Measurements from ENCODE around the gene FBXL16.
A peak's percentile ranks its signal among the peaks of the same experiment; 100 is the strongest.

FBXL16 gene

DNA sequence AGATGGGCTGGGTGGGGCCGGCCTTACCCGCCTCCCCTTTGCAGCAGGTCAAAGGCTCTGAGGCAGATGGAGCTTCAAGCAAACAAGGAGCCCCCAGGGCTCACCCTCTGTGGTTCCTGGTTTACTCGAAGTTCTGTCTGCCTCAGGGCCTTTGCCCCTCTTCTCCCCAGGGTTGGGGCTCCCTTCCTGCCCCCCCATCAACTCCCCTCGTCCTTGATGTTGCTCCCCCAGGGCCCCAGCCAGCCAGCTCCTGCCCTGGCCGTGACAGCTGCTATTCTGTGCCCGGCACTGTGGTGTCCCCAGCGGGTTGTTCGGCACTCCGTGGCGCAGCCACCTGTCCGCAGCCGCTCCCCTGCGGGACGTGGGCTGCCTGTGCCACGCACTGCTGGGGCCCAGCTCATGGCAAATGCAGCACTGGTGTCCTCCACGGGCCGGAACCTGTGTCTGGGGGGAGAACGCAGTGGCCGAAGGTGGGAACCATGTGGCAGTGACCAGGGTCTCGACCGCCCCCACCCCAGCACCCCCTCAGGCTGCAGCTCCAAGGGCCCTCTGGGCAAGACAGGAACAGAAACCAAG lies 5.0 kb upstream of the FBXL16 start:
- no peak for DNase-seq (ENCODE audit: low read depth in 2 of 2)

DNA sequence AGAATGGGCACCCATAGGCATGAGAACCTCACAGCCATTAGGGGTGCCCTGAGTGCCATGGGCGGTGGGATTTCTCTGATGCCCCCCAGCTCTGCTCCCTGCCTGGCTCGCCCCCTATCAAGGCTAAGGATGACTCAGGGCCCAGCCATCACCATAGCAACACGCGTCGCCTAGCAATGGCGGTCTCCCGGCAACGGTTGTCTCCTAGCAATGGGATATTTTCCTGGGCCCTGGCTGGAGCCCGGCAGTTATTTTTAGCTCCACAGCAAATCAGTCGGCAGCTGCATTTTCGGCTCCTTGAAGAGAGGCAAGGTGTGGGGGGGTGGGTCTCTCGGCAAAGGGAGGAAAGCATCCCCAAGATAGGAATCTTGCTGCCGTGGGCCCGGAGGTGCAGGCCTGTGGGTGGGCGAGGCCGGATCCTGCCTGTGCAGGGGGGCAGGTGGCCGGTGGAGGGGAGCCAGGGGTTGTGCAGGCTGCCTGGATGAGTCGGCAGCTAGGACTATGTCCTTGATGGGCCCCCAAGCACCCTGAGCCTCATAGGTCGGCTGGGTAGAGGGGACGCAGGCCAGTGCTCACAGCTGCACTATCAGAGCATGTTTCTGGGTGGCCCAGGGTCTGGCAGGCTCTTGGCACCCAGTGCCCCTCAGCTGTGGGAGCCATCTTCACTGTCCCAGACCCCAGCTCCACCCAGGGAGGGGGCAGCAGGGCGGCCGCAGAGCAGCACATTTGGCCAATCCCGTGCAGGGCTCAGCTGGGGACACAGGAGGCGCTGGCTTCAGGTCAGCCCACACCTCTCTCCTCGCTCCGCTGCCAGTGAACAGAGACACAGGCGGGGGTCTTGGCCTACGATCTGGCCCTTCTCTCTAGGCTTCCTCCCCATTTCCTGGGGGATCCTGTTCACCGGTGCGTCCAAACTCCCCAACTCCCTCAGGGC lies 4.2 kb upstream of the FBXL16 start:
- no peak for DNase-seq (ENCODE audit: low read depth in 2 of 2)

- no peak for DNase-seq (ENCODE audit: low read depth in 2 of 2)
Measured at GRCh38 chr16:708959-709358, 3.4 kb upstream of the FBXL16 start.

DNA sequence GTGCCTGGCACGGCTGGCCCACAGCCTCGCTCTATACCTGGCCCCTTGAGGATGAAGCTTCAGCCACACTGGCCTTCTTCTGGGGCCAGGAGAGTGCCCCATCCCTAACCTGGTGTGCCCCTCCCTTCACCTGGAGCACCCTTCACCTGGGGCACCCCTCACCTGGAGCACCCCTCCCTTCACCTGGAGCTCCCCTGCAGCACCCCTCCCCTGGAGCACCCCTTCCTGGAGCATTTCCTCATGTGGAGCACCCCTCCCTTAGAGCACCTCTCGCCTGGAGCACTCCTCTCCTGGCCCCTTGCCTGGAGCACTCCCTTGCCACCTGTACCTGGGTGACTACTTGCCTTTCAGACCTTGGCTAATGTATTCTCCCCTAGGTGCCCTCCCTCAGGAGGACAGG lies 2.4 kb upstream of the FBXL16 start:
- DNase-seq (ENCODE audit: low read depth in 2 of 2) = no peak

- no peak for DNase-seq (ENCODE audit: low read depth in 2 of 2)
Measured at GRCh38 chr16:707062-707538, 1.5 kb upstream of the FBXL16 start.

GRCh38 chr16:706189-707061 lies 824 bp upstream of the FBXL16 start:
- DNase-seq (ENCODE audit: low read depth in 2 of 2) = no peak

DNA sequence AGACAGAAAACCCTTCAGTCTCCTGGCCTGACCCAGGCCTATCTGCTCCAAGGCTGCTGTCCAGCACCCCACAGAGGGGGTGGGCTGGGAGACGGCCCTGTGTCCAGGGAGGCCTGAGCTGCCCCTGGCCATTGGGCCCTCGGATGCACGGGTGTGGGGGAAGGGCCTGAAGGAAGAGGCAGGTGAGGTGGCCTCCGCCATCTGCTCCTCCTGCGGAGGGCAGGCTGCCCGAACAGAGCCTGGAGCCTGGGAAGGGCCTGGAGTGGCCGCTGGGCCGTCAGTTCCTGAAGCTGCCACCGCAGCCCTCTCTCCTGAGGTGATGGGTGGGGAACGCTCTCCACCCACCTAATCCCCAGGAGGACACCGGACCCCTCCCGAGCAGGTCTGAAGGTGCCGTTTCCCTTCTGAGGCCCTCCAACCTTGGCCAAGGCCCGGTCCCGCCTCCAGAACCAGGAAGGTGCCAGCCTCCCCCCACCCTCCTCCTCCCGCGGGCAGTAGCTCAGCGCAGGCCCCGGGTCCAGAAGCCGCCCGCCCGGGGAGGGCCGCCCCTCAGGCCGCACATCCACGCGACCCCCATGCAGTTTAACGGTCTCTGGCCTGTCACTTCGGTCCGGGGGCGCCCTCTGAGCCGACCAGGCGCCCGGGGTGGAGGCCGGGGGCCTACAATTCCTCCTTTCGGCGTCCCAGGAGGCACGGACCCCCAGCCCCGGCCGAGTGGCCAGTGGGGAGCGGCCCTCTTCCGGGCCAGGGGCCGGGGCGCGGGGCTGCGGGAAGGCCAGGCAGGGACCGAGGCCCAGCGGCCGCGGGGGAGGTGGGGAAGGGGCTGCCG lies 835 bp downstream of the FBXL16 start:
- DNase-seq (ENCODE audit: low read depth in 2 of 2) = no peak

GRCh38 chr16:704047-704446 lies 1.6 kb downstream of the FBXL16 start:
- no peak for DNase-seq (ENCODE audit: low read depth in 2 of 2)

- no peak for DNase-seq (ENCODE audit: low read depth in 2 of 2)
Measured at GRCh38 chr16:703406-703805, 2.2 kb downstream of the FBXL16 start.

GRCh38 chr16:702341-702740 lies 3.3 kb downstream of the FBXL16 start:
- DNase-seq (ENCODE audit: low read depth in 2 of 2) = no peak

GRCh38 chr16:700684-701584 lies 4.7 kb downstream of the FBXL16 start:
- DNase-seq (ENCODE audit: low read depth in 2 of 2) = no peak

DNA sequence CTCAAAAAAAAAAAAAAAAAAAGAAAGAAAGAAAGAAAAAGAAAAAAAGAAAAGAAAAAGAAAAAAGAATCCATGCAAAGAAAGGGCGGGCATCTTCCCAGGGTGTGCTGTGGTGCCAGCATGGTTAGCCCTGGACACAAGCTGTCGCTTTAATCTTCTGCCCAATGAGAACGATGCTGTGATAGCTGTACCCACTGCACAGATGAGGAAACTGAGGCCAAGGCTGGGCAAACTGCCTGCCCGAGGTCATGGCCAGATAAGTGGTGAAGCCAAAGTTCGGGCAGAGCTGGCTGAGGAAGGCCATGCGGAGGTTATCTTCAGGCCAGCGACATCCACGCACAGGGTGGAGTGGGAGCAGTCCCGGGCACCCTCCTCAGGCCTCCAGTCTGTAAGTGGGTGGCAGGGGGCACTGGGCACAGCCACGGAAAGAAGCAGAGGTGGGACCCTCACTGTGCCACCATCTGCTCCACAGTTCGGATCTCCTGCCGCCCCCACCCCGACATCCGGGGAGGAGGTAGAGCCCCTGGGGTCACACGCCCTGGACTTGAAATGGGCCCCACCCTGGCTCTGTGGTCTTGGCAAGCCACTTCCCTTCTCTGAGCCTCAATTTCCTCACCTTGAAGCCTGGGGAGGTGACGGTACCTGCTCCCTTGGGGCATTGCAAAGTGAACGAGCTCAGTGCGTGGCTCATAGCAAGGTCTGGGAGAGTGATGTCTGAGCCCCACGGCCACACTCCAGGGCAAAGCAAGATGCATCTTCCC lies 6.5 kb downstream of the FBXL16 start:
- no peak for DNase-seq (ENCODE audit: low read depth in 2 of 2)

DNA sequence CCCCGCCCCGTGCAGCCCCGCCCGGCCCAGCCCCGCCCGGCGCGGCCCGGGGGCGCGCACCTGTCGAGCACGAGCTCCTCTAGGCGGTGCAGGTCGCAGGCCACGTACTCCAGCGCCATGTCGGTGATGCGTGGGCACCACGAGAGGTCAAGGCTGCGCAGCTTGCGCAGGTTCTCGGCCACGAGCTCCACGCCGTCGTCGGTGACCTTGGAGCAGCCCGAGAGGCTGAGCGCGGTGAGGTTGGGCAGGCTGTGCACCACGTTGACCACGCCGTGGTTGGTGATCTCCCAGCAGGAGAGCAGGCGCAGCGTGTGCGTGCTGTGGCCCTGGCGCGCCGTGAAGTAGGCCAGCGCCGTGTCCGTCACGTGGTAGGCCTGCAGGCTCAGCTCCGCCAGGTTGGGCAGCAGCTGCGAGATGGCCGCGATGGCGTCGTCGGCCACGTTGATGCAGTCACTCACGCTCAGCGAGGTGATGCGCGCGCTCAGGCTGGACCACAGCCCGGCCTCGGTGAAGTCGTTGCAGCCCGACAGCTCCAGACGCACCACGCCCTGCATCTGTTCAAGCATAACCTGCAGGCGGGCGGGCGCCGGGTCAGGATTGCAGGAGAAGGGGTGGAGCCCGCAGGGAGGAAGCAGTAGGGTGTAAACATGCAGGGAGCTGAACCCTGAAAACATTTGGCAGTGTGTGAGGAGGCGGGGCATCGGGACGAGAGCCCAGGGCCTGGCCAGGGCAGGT lies 10.1 kb downstream of the FBXL16 start:
- peak; percentile 29 to 42 for DNase-seq (ENCODE audit: low read depth in 2 of 2)

DNA sequence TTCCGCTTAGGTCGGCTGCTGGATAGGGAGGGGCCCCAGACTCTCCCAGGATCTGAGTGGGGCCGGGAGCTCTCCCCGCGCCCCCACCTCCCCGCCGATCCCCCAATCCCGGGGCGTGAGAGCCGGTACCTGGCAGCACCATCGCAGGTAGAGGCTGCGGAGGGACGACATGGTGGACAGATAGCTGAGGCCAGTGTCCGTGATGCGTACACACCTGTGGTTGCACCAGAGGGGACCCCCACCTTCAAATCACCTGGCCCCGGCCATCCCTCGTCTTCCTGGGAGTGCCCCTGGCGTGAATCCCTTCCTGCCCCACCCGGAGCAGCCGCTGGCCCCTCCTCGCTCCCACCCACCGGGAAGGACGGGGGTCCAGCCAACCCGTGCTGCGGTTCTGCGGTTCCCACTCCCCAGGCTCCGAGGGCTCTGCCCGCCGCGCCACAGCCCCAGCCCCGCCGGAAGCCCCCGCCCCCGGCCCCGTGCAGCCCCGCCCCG lies 10.7 kb downstream of the FBXL16 start:
- no peak for DNase-seq (ENCODE audit: low read depth in 2 of 2)

DNA sequence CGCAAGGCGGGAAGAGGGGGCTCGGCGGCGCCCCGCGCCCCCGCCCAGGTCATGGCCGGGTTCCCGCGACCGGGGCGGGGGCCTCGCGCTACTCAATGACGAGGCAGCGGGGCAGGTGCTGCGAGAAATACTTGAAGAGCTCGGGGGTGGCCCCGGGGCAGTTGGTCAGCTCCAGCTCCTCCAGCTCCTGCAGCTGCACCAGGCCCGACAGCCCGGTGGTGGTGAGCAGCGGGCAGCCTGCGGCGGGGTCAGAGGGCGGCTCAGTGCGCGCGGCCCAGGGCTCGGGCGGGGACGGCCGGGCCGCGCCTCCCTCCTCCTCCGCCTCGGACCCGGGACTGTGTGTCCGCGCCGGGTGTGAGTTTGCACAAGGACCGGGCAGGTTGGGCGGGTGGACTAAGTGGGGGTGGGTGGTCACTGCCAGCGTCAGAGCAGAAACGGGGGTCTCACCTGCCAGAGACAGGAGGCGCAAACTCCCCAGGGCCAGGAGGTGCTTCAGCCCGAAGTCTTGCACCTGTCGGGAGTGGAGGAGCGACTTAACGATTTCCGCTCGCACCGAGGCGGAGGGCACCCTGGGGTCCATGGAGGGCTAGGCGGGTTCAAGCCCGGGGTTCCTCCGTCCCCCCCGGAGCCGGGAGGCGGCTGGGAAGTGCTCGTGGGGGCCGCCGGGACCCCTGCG lies 11.3 kb downstream of the FBXL16 start:
- DNase-seq (ENCODE audit: low read depth in 2 of 2) = no peak

DNA sequence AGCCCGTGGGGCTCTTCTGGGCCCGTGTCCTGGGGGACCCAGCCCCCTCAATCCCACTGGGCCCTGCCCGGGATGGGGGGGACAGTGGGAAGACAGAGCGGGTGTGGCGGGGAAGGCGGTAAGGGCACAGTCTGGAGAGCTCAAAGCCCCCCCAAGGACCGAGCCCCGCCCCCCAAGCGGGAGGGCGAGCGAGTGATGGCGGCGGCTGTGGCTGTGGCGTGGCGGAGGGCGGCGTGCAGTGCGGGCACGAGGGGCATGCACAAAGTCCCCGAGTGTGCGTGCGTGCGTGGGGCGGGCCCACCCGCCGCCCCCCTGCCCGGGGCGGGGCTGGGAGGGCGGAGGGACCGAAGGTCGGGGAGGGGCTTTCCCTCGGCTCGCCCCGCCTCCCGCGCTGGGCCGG lies 11.8 kb downstream of the FBXL16 start:
- no peak for DNase-seq (ENCODE audit: low read depth in 2 of 2)

DNA sequence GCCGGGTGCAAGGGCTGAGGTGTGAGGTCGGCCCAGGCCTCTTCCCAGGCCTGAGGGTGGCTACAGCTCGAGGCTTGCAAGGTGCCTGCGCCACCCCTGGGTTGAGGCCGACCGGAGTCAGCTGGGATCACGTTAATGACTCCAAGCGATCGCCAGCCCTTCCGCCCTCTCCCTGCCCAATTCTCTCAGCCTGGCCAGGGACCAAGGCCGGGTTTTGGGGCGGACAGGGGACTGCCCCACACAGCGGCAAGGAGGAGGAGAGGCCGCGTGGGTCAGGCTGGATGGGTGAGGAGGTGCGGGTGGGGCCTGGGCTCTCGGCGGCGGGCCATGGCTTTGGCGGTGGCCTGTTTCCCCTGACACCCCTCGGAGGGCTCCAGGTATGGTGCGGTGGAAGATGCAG lies 12.2 kb downstream of the FBXL16 start:
- no peak for DNase-seq (ENCODE audit: low read depth in 2 of 2)

Data from stimulated activated CD8-positive, alpha-beta memory T cell treated with anti-CD3 and anti-CD28 coated beads, Interleukin-2, amount 100 ng/mL, for 1 hour (primary cell).